HepG2 (cell line): ENCODE results near the gene C2CD2. TPM values are rescaled to one million over a fixed set of nuclear protein-coding genes. Genes with fewer than 3 reads are reported as not detected.

ENCODE experiments used
- ATAC-seq: fragments of 200-7000 bp; cut with Tn5 transposase; 3 replicates; pipeline ENCODE4 v1.9.1; 2020; ENCODE audit warnings: mild to moderate bottlenecking, moderate library complexity
- BruUV-seq: library from RNA; stranded (reverse); fragments of 400-500 nt; replicated peaks from 2 replicates; lab custom pipeline; 2021; lab: Mats Ljungman, UMichigan
- CTCF ChIA-PET: fragments of 300-600 bp; formaldehyde crosslinking; extraction: SDS; loops from one replicate; lab custom pipeline; 2021; ENCODE audit warnings: low total read pairs, inconsistent platforms, low intra/inter-chr PET ratio; lab: Yijun Ruan, JAX
- POLR2A ChIA-PET: fragments of 350-600 bp; sonication (Branson Sonifier 250); formaldehyde crosslinking; loops from one replicate; lab custom pipeline; 2020; ENCODE audit warnings: antibody characterized with exemption, inconsistent platforms; lab: Yijun Ruan, JAX
- DNase-seq: peaks from one replicate; pipeline ENCODE4 v3.0.0-alpha.2; 2015; ENCODE audit warnings: low spot score
- FAIRE-seq: peaks from 3 replicates; lab custom pipeline; 2011; peaks lifted over from hg19 to GRCh38; lab: Jason Lieb, UNC
- H2AFZ ChIP-seq: one replicate; pipeline ENCODE4 v1.6.1; 2011; ENCODE audit warnings: low read length, inconsistent platforms
- H3K27ac ChIP-seq: fragments of 300-600 bp; 3 replicates; pipeline ENCODE4 v1.8.0; 2011; ENCODE audit warnings: mixed run types, mild to moderate bottlenecking, mixed read lengths, low read length, inconsistent platforms; ENCODE audit not compliant: insufficient read depth; ENCODE audit errors: extremely low read length
- H3K27me3 ChIP-seq, 2 experiments: fragments of 200-600 bp in 1 of 2; 2 replicates in 1 of 2; 3 replicates in 1 of 2; pipeline versions ENCODE4 v1.6.0 to v1.8.0; 2011; ENCODE audit warnings: low read length in 2 of 2, mild to moderate bottlenecking in 2 of 2, moderate library complexity in 2 of 2, inconsistent platforms in 1 of 2; ENCODE audit not compliant: insufficient read depth in 2 of 2, control insufficient read depth in 1 of 2
- H3K36me3 ChIP-seq, 2 experiments: fragments of 200-600 bp in 1 of 2; replicated peaks in 1 of 2; 2 replicates in 1 of 2; 3 replicates in 1 of 2; pipeline versions ENCODE4 v1.5.1 to v1.8.0; 2011; ENCODE audit warnings: low read length in 2 of 2, inconsistent platforms in 1 of 2; ENCODE audit not compliant: insufficient read depth in 2 of 2, control insufficient read depth in 1 of 2
- H3K4me1 ChIP-seq: 2 replicates; pipeline ENCODE4 v1.5.1; 2012; ENCODE audit warnings: low read length, inconsistent platforms; ENCODE audit not compliant: insufficient read depth
- H3K4me2 ChIP-seq: 2 replicates; pipeline ENCODE4 v1.6.0; 2011; ENCODE audit warnings: low read depth, low read length, inconsistent platforms
- H3K4me3 ChIP-seq, 3 experiments: fragments of 200-600 bp in 1 of 3; sonication (generic), shearing (Covaris generic) in 1 of 3; replicated peaks in 1 of 3; 2 replicates each; pipeline ENCODE4 v1.5.1; 2011 to 2016; ENCODE audit warnings: low read length in 3 of 3, inconsistent platforms in 2 of 3, low read depth in 2 of 3, mild to moderate bottlenecking in 2 of 3, control low read depth in 1 of 3, mixed read lengths in 1 of 3; ENCODE audit not compliant: insufficient read depth in 1 of 3
- H3K79me2 ChIP-seq: one replicate; pipeline ENCODE4 v1.6.1; 2011; ENCODE audit warnings: low read length, inconsistent platforms; ENCODE audit not compliant: insufficient read depth
- H3K9ac ChIP-seq: 2 replicates; pipeline ENCODE4 v1.6.0; 2011; ENCODE audit warnings: mild to moderate bottlenecking, low read depth, low read length, inconsistent platforms; ENCODE audit not compliant: insufficient read depth
- H3K9me3 ChIP-seq: 2 replicates; pipeline ENCODE4 v1.5.1; 2012; ENCODE audit warnings: mild to moderate bottlenecking, low read length
- H4K20me1 ChIP-seq: 2 replicates; pipeline ENCODE4 v1.6.0; 2011; ENCODE audit warnings: inconsistent platforms, mild to moderate bottlenecking, low read length, moderate library complexity; ENCODE audit not compliant: insufficient read depth
- DNMT1 ChIP-seq: sonication (generic); formaldehyde crosslinking; IDR thresholded peaks from 2 replicates; pipeline ENCODE4 v1.5.1; 2020; ENCODE audit warnings: mild to moderate bottlenecking, missing genetic modification reagents
- FOXM1 ChIP-seq: sonication (generic); formaldehyde crosslinking; IDR thresholded peaks from 2 replicates; pipeline ENCODE4 v1.5.0; 2020; ENCODE audit warnings: missing genetic modification reagents
- JUND ChIP-seq: sonication (generic); formaldehyde crosslinking; IDR thresholded peaks from 2 replicates; pipeline ENCODE4 v1.8.0; 2022; ENCODE audit warnings: mild to moderate bottlenecking, missing genetic modification reagents
- POLR2G ChIP-seq: fragments of 200-400 bp; formaldehyde crosslinking; IDR thresholded peaks from 2 replicates; pipeline ENCODE4 v1.6.1; 2018; ENCODE audit warnings: mild to moderate bottlenecking, low read depth, low read length, moderate library complexity
- SMAD1 ChIP-seq: sonication (generic); formaldehyde crosslinking; IDR thresholded peaks from 2 replicates; pipeline ENCODE4 v1.4.0; 2020; ENCODE audit warnings: missing genetic modification reagents, low read depth, mild to moderate bottlenecking, borderline replicate concordance
- TAF1 ChIP-seq: sonication (generic); formaldehyde crosslinking; IDR thresholded peaks from 2 replicates; pipeline ENCODE4 v1.4.0; 2020; ENCODE audit warnings: missing genetic modification reagents
- U2AF2 ChIP-seq: fragments of 200-400 bp; formaldehyde crosslinking; IDR thresholded peaks from 2 replicates; pipeline ENCODE4 v1.6.1; 2017; ENCODE audit warnings: low read depth, mild to moderate bottlenecking, low read length
- ZBTB20 ChIP-seq: sonication (generic); formaldehyde crosslinking; IDR thresholded peaks from 2 replicates; pipeline ENCODE4 v1.8.1; 2023; ENCODE audit warnings: missing genetic modification reagents, low read depth, mild to moderate bottlenecking, borderline replicate concordance
- ZC3H13 ChIP-seq: sonication (generic); formaldehyde crosslinking; IDR thresholded peaks from 2 replicates; pipeline ENCODE4 v1.8.1; 2023; ENCODE audit warnings: mild to moderate bottlenecking, missing genetic modification reagents, moderate library complexity
- ZFP90 ChIP-seq: sonication (generic); formaldehyde crosslinking; IDR thresholded peaks from 2 replicates; pipeline ENCODE4 v1.8.0; 2022; ENCODE audit warnings: missing genetic modification reagents, mild to moderate bottlenecking, inconsistent platforms, borderline replicate concordance
- ZKSCAN8 ChIP-seq: IDR thresholded peaks from 2 replicates; pipeline ENCODE4 v1.6.1; 2016; ENCODE audit warnings: borderline replicate concordance, missing genetic modification reagents, missing compliant biosample characterization
- ZNF331 ChIP-seq: sonication (generic); formaldehyde crosslinking; IDR thresholded peaks from 2 replicates; pipeline ENCODE4 v1.4.0; 2020; ENCODE audit warnings: missing genetic modification reagents
- ZNF33B ChIP-seq: sonication (generic); formaldehyde crosslinking; IDR thresholded peaks from 2 replicates; pipeline ENCODE4 v1.5.1; 2020; ENCODE audit warnings: mild to moderate bottlenecking, missing genetic modification reagents
- ZNF367 ChIP-seq: sonication (generic); formaldehyde crosslinking; IDR thresholded peaks from 2 replicates; pipeline ENCODE4 v1.4.0; 2020; ENCODE audit warnings: missing genetic modification reagents, borderline replicate concordance
- ZNF850 ChIP-seq: sonication (generic); formaldehyde crosslinking; conservative IDR thresholded peaks from 2 replicates; pipeline ENCODE4 v1.9.0; 2021; ENCODE audit warnings: mild to moderate bottlenecking, missing genetic modification reagents
- ZSCAN21 ChIP-seq: sonication (generic); formaldehyde crosslinking; IDR thresholded peaks from 2 replicates; pipeline ENCODE4 v1.8.0; 2022; ENCODE audit warnings: mild to moderate bottlenecking, missing genetic modification reagents, moderate library complexity, borderline replicate concordance
- WGBS: methylation state at CpG from one replicate; pipeline ENCODE4 v1.1.6; 2017; ENCODE audit warnings: low lambda C conversion rate; 5-methylcytosine and 5-hydroxymethylcytosine counted together
- in situ Hi-C: cut with HindIII; loops from 2 replicates; pipeline ENCODE4 v1.10.0; 2017; ENCODE audit warnings: low pct_unique_long_range_greater_than_20kb; ENCODE audit not compliant: extremely low pct_ligation_motif_present
- intact Hi-C: fragments of 100-400 bp; cut with micrococcal nuclease; formaldehyde crosslinking; loops from one replicate; pipeline ENCODE4 v1.10.0; 2022; ENCODE audit not compliant: unreplicated experiment
- polyA plus RNA-seq, 8 experiments: library from polyadenylated mRNA; depleted of rRNA in 3 of 8; stranded (reverse) in 7 of 8; unstranded in 1 of 8; fragments of >200 nt; fragmentation: Illumina TruSeq in 4 of 8; extraction: Trizol in 4 of 8; gene quantifications; 2 replicates each; pipeline versions ENCODE4 v1.2.1 to v1.2.3, GENCODE V29; 2011 to 2016; ENCODE audit warnings: low read depth in 4 of 8, missing spikeins in 1 of 8, mixed read lengths in 1 of 8; ENCODE audit not compliant: insufficient read depth in 1 of 8
- total RNA-seq, 5 experiments: library from RNA; depleted of rRNA; stranded (reverse); fragments of >200 nt; fragmentation: Illumina TruSeq; extraction: Trizol; gene quantifications; 2 replicates each; pipeline ENCODE4 v1.2.3, GENCODE V29; 2016; ENCODE audit warnings: low read depth in 1 of 5
- TF ChIP-seq, protein P1 (sequence below): sonication (generic); formaldehyde crosslinking; IDR thresholded peaks from 2 replicates; pipeline ENCODE4 v1.4.0; 2020; ENCODE audit warnings: missing genetic modification reagents
- TF ChIP-seq, protein P2 (sequence below): sonication (generic); formaldehyde crosslinking; IDR thresholded peaks from 2 replicates; pipeline ENCODE4 v1.9.0; 2021; ENCODE audit warnings: missing genetic modification reagents, mild to moderate bottlenecking, borderline replicate concordance
- TF ChIP-seq, protein P3 (sequence below): sonication (generic); formaldehyde crosslinking; IDR thresholded peaks from 2 replicates; pipeline ENCODE4 v1.5.0; 2020; ENCODE audit warnings: mild to moderate bottlenecking, missing genetic modification reagents, moderate library complexity

C2CD2 gene
- total and polyA plus RNA-seq, 2 of the 13 experiments (the other 11 are each of a cell fraction or from before 2014, with no cell fraction given) = 12.5 to 19.7 TPM

DNA sequence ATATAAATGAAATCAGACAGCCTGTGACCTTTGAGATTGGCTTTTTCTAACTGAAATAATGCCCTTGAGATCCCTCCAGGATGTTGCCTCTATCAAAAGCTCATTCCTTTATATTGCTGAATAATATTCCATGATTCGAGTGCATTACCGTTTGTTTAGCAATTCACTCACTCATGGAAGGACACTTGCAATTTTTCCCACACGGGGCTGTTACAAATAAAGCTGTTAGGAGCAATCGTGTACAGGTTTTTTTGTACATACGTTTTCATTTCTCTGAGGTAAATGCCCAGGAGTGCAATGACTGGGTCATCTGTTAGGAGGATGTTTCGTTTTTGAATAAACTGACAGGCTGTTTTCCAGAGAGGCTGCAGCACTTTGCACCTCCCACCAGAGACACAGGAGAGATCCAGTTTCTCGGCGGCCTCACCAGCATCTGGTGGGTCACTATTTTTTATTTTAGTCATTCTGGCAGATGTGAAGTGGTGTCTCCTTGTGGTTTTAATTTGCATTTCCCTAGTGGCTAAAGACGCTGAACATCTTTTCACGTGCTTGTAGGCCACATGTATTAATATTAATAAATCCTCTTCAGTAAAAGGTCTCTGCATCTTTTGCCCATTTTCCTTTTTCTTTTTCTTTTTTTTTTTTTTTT lies 85.6 kb downstream of the C2CD2 start:
- H3K79me2 ChIP-seq = peaks cover 4% of the 10 kb centered on the region
- CTCF ChIA-PET = no interaction called here
- in situ Hi-C loops = no loop called here
- BruUV-seq = no TSS peak
- FAIRE-seq = no peak
- TF ChIP-seq, protein P1, sequence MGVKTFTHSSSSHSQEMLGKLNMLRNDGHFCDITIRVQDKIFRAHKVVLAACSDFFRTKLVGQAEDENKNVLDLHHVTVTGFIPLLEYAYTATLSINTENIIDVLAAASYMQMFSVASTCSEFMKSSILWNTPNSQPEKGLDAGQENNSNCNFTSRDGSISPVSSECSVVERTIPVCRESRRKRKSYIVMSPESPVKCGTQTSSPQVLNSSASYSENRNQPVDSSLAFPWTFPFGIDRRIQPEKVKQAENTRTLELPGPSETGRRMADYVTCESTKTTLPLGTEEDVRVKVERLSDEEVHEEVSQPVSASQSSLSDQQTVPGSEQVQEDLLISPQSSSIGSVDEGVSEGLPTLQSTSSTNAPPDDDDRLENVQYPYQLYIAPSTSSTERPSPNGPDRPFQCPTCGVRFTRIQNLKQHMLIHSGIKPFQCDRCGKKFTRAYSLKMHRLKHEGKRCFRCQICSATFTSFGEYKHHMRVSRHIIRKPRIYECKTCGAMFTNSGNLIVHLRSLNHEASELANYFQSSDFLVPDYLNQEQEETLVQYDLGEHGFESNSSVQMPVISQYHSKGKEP = no peak
- TF ChIP-seq ZNF850 (CRISPR knock-in tag) (no peak), ZBTB20 (CRISPR knock-in tag) (no peak), ZNF331 (CRISPR knock-in tag) (no peak), U2AF2 (no peak), FOXM1 (CRISPR knock-in tag) (no peak), ZNF33B (CRISPR knock-in tag) (no peak), ZSCAN21 (no peak), ZKSCAN8 (CRISPR knock-in tag) (no peak), TAF1 (no peak), SMAD1 (CRISPR knock-in tag) (no peak), ZNF367 (CRISPR knock-in tag) (no peak), DNMT1 (CRISPR knock-in tag) (no peak), POLR2G (no peak), ZFP90 (CRISPR knock-in tag) (no peak), JUND (CRISPR knock-in tag) (no peak), ZC3H13 (CRISPR knock-in tag) (no peak)
- TF ChIP-seq, protein P2, sequence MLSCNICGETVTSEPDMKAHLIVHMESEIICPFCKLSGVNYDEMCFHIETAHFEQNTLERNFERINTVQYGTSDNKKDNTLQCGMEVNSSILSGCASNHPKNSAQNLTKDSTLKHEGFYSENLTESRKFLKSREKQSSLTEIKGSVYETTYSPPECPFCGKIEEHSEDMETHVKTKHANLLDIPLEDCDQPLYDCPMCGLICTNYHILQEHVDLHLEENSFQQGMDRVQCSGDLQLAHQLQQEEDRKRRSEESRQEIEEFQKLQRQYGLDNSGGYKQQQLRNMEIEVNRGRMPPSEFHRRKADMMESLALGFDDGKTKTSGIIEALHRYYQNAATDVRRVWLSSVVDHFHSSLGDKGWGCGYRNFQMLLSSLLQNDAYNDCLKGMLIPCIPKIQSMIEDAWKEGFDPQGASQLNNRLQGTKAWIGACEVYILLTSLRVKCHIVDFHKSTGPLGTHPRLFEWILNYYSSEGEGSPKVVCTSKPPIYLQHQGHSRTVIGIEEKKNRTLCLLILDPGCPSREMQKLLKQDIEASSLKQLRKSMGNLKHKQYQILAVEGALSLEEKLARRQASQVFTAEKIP = no peak
- TF ChIP-seq, protein P3, sequence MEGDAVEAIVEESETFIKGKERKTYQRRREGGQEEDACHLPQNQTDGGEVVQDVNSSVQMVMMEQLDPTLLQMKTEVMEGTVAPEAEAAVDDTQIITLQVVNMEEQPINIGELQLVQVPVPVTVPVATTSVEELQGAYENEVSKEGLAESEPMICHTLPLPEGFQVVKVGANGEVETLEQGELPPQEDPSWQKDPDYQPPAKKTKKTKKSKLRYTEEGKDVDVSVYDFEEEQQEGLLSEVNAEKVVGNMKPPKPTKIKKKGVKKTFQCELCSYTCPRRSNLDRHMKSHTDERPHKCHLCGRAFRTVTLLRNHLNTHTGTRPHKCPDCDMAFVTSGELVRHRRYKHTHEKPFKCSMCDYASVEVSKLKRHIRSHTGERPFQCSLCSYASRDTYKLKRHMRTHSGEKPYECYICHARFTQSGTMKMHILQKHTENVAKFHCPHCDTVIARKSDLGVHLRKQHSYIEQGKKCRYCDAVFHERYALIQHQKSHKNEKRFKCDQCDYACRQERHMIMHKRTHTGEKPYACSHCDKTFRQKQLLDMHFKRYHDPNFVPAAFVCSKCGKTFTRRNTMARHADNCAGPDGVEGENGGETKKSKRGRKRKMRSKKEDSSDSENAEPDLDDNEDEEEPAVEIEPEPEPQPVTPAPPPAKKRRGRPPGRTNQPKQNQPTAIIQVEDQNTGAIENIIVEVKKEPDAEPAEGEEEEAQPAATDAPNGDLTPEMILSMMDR (CRISPR knock-in tag) = no peak
- TF ChIP-seq, all 625 proteins: peak for 0
- no peak overlapping the region for H2AFZ ChIP-seq
- no peak overlapping the region for H3K4me3 ChIP-seq
- ATAC-seq (no peak), DNase-seq (no peak)
- no peaks in the 10 kb centered on the region for H4K20me1 ChIP-seq
- peaks cover 4% of the 10 kb centered on the region; the same call in 1 of the 2 replicates for H3K4me1 ChIP-seq
- POLR2A ChIA-PET = no interaction called here
- no peaks in the 10 kb centered on the region for H3K27me3 ChIP-seq
- H3K4me2 ChIP-seq = no peak overlapping the region
- no peak overlapping the region for H3K9ac ChIP-seq
- H3K27ac ChIP-seq = no peak overlapping the region
- H3K36me3 ChIP-seq = no peaks in the 10 kb centered on the region
- H3K9me3 ChIP-seq = no peaks in the 10 kb centered on the region
- WGBS = 95% methylated on average over 10 of the region's 10 CpGs
- intact Hi-C loops = no loop called here
